Cerebellar nuclear complex (tissue), 1 donor: ENCODE measurements around the gene BMAL1.
"Not testable (repeated sequence)": the region's sequence is repeated elsewhere in the genome, so short reads cannot be mapped to it uniquely, and the experiment has no call there.

Experiments
- DNase-seq, 2 experiments: peaks; one replicate each; lab custom pipeline; 2025; lab: John Stamatoyannopoulos, UW

The BMAL1 gene

DNA sequence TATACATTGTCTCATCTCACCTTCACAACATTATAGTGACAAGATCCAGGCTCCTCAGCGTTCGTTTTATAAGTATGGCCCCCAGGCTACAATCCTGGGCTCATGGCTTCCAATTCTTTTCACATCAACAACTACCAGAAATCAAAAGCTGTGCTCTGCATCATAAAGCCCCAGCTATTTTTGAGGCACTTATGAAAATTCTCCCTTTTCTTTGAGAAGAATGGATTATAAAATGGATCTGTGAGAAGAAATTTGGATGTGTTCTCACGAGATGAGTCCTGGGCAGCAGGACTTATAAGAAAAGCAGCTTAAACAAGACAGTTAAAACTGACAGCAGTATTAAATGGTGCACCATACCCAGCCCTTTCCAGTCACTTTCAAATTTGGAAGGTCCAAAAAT lies 105.2 kb downstream of the BMAL1 start:
- DNase-seq = no peak

DNA sequence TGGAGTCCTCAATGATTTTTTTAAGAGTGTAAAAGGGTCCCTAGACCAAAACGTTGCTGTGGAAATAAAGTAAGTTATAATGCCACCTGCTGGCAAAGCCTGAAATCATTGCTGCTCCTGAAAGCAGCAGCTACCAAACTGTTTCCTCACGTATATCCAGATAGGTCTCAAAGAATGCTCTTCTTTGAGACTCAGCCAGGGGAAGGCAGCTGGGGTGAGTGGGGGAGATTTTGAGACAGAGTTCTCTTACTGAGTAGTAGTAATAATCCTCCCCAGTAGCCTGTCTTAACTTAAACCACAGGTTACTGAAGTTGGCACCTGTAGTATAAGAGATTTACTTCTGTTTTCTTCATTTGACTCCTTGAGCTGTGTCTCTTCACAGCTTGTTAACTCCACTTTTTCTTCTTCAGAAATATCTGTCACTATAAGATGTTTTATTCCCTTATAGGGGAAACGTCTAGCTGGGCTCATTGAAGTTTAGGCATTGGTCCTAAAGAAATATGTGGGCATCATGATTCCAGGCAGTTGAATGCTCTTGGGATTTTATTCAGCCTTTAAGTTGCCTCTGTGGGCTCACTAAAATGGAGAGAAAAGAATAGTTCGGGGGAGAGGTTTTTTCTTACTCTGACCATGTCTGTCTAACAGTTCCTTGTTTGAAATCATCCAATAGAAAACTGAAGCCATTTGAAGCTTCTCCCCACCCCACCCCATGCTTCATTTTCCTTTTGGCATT lies 107.5 kb downstream of the BMAL1 start:
- DNase-seq = no peak

- DNase-seq = no peak
Observed at GRCh38 chr11:13386567-13386966, 109.0 kb downstream of the BMAL1 start.

DNA sequence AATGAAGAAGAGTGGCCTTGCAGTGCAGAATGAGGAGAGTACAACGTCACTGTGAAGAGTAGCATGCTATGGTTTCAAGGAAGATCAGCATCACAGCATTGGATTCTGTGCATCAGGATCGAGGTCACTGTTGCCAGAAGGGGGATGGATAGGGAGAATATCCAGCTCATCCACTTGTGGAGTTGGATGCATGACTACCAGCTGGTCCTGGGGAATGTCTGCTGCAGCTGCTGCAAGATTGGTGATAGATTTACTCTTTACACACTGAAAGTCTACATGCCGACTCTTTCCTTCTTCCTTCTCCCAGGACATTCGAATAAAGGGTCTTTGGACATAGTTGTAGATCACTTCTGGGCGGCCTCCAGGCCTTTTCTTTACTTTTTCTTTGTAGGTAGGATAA lies 111.2 kb downstream of the BMAL1 start:
- no peak for DNase-seq

DNA sequence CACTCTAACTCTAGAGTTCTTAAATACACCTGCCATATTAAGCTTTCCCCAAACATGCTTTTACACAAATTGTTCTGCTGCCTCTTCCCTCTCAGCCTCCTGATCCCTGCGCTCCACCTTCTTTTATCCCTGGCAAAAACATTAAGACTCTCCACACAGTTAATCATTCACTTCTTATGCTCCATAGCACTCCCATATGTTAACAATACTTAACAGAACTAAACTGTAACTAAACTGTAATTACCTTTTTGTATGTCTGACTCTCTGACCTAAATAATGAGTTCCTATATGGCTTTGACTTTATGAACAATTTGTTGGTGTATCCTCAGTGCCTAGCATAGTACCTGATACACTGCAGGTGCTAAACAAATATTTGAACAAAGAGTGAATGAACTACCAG lies 113.6 kb downstream of the BMAL1 start:
- DNase-seq = no peak

DNA sequence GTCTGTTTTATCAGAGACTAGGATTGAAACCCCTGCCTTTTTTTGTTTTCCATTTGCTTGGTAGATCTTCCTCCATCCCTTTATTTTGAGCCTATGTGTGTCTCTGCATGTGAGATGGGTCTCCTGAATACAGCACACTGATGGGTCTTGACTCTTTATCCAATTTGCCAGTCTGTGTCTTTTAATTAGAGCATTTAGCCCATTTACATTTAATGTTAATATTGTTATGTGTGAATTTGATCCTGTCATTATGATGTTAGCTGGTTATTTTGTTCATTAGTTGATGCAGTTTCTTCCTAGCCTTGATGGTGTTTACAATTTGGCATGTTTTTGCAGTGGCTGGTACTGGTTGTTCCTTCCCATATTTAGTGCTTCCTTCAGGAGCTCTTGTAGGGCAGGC lies 120.7 kb downstream of the BMAL1 start:
- not testable (repeated sequence) for DNase-seq

- DNase-seq = no peak
Observed at GRCh38 chr11:13405220-13405619, 127.6 kb downstream of the BMAL1 start.

DNA sequence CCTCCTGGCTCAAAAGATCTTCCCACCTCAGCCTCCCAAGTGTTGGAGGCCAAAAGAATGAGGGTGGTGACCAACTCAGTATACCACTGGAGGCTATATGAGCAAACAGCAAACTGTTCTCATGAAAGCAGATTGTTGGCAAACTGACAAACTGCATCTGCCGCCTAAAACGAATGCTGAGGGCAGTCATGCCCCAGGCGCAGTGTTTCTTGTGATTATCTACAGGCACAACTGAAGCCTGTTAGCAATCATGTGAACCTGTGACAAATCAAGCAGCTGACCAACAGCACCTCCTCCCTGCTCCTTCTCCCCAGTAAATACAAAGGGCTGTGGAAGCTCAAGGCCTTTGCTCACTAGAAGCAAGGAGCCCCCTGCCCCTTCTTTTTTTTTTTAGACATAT lies 137.6 kb downstream of the BMAL1 start:
- no peak for DNase-seq

- no peak for DNase-seq
Observed at GRCh38 chr11:13421561-13421960, 144.0 kb downstream of the BMAL1 start.

- DNase-seq = no peak
Observed at GRCh38 chr11:13423372-13423771, 145.8 kb downstream of the BMAL1 start.

- no peak for DNase-seq
Observed at GRCh38 chr11:13427440-13427839, 149.8 kb downstream of the BMAL1 start.

DNA sequence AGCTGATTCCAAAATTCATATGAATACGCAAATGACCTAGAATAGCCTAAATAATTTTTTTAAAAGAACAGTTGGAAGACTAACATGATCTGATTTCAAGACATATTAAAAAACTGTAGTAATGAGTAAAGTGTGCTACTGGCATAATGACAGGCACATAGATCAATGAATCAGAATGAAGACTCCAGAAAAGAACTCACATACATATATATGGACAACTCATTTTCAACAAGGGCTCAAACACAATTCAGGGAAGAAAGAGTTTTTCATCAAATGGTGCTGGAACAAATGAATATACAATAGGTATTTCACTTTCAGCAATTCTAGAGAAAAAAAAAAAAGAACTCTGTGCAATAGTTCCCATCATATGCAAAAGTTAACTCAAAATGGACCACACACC lies 151.7 kb downstream of the BMAL1 start:
- no peak for DNase-seq

GRCh38 chr11:13429836-13430235 lies 152.2 kb downstream of the BMAL1 start:
- no peak for DNase-seq

- no peak for DNase-seq
Observed at GRCh38 chr11:13433437-13433836, 155.8 kb downstream of the BMAL1 start.

DNA sequence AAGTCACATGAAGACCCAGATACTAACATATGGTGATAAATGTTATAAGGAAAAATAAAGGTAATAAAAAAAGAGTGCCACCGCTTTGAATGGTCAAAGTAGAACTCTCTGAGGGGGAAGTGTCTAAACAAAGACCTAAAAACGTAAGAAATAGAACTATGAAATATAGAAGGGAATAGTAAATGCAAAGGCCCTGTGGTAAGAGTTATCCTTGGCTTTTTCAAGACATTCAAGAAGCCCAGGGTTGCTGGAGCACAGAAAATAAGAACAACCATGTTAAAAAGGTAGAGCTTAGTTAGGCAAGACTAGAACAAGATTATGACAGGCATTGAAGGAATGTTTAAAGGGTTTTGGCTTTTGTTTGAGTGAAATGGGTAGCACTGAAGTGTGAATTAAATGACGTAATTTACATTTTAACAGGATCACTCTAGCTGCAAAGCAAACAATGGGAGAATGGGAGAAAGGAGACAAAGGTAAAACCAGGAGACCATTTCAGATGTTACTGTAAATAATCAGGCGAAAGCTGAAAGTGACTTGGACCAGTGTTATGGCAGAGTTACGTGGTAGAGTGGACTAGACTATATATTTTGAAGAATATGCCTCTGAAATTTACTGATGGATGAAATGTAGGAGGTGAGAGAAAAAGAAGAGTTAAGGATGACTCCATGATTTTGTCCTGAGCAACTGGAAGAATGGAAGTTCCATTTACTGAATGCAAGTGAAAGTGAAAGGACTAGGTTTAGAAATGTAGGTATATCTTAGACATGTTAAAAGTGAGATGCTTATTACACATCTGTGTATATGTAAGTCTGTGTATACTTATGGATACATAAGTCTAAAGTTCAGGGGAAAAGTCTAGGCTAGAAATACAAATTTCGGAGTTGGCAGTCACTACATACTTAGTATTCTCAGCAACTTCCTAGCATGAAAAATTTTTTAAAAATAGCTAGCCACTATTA lies 156.9 kb downstream of the BMAL1 start:
- no peak for DNase-seq

GRCh38 chr11:13436836-13437235 lies 159.2 kb downstream of the BMAL1 start:
- not testable (repeated sequence) for DNase-seq
